Glutamatergic neuron (in vitro differentiated cells): ENCODE measurements around the gene BATF. TPM values are rescaled to one million over a fixed set of nuclear protein-coding genes. Genes with fewer than 3 reads are reported as not detected.

ENCODE experiments used
- DNase-seq: peaks from one replicate; pipeline ENCODE4 v3.0.0; 2022
- H3K27ac Mint-ChIP-seq: one replicate; pipeline ENCODE4 v1.8.0; 2020; ENCODE audit warnings: mild to moderate bottlenecking, mixed read lengths, inconsistent platforms; ENCODE audit not compliant: unreplicated experiment
- H3K27me3 Mint-ChIP-seq: one replicate; pipeline ENCODE4 v1.8.0; 2020; ENCODE audit warnings: mild to moderate bottlenecking, moderate library complexity, mixed read lengths, inconsistent platforms; ENCODE audit not compliant: unreplicated experiment
- H3K36me3 Mint-ChIP-seq: one replicate; pipeline ENCODE4 v1.8.0; 2020; ENCODE audit warnings: mild to moderate bottlenecking, mixed read lengths, inconsistent platforms; ENCODE audit not compliant: unreplicated experiment
- H3K4me1 Mint-ChIP-seq: one replicate; pipeline ENCODE4 v1.8.0; 2020; ENCODE audit warnings: mild to moderate bottlenecking, low read depth, mixed read lengths, inconsistent platforms; ENCODE audit not compliant: unreplicated experiment
- H3K4me3 Mint-ChIP-seq: one replicate; pipeline ENCODE4 v1.8.0; 2020; ENCODE audit warnings: mild to moderate bottlenecking, mixed read lengths, inconsistent platforms; ENCODE audit not compliant: unreplicated experiment
- H3K9me3 Mint-ChIP-seq: one replicate; pipeline ENCODE4 v1.8.0; 2020; ENCODE audit warnings: mild to moderate bottlenecking, moderate library complexity, mixed read lengths, inconsistent platforms; ENCODE audit not compliant: unreplicated experiment
- total RNA-seq: library from RNA; stranded (reverse); fragmentation: NEBNext Ultra II Directional; extraction: Animal tissue kit (Norgen Biotek cat#: 25700); gene quantifications from one replicate; pipeline ENCODE4 v1.2.1, GENCODE V29; 2021; ENCODE audit not compliant: unreplicated experiment
- TF ChIP-seq, protein P1 (sequence below): fragments of 200-600 bp; sonication (generic); IDR thresholded peaks from one replicate; pipeline ENCODE4 v1.5.0; 2021; ENCODE audit not compliant: partially characterized antibody, unreplicated experiment

BATF gene
- total RNA-seq, 1 donor from 2014 or later, result not detected

- H3K36me3 Mint-ChIP-seq, result no peaks in the 10 kb centered on the region
- peaks cover 3% of the 10 kb centered on the region for H3K9me3 Mint-ChIP-seq
- TF ChIP-seq, protein P1, sequence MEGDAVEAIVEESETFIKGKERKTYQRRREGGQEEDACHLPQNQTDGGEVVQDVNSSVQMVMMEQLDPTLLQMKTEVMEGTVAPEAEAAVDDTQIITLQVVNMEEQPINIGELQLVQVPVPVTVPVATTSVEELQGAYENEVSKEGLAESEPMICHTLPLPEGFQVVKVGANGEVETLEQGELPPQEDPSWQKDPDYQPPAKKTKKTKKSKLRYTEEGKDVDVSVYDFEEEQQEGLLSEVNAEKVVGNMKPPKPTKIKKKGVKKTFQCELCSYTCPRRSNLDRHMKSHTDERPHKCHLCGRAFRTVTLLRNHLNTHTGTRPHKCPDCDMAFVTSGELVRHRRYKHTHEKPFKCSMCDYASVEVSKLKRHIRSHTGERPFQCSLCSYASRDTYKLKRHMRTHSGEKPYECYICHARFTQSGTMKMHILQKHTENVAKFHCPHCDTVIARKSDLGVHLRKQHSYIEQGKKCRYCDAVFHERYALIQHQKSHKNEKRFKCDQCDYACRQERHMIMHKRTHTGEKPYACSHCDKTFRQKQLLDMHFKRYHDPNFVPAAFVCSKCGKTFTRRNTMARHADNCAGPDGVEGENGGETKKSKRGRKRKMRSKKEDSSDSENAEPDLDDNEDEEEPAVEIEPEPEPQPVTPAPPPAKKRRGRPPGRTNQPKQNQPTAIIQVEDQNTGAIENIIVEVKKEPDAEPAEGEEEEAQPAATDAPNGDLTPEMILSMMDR, result no peak
- no peaks in the 10 kb centered on the region for H3K4me1 Mint-ChIP-seq
- no peak overlapping the region for H3K4me3 Mint-ChIP-seq
- H3K27me3 Mint-ChIP-seq, result peaks cover 2% of the 10 kb centered on the region
- H3K27ac Mint-ChIP-seq, result no peak overlapping the region
- DNase-seq, result no peak
Measured at GRCh38 chr14:75495399-75495798, 26.9 kb upstream of the BATF start.

DNA sequence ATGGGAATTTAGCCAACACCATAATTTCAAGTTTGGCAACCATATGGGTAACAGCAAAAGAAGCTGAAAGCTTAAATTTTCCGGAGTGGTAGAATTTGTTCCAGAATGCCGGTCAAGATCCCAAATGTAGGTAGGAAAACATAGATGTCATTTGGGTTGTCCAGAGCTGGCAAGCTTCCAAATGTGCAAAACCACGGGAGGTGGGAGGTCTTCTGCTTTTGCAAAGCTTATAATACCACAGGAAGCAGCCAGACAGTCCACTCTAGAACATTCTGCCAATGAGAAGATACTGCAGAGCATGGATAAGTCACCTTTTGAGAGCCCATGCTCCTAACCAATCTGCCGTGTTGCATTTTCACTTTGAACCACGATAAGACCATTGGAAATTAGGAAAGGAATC is 26.4 kb upstream of the BATF start:
- peaks cover 3% of the 10 kb centered on the region for H3K9me3 Mint-ChIP-seq
- H3K4me1 Mint-ChIP-seq, result no peaks in the 10 kb centered on the region
- peaks cover 2% of the 10 kb centered on the region for H3K27me3 Mint-ChIP-seq
- H3K36me3 Mint-ChIP-seq, result no peaks in the 10 kb centered on the region
- no peak overlapping the region for H3K27ac Mint-ChIP-seq
- H3K4me3 Mint-ChIP-seq, result no peak overlapping the region
- TF ChIP-seq, protein P1, result no peak
- no peak for DNase-seq

DNA sequence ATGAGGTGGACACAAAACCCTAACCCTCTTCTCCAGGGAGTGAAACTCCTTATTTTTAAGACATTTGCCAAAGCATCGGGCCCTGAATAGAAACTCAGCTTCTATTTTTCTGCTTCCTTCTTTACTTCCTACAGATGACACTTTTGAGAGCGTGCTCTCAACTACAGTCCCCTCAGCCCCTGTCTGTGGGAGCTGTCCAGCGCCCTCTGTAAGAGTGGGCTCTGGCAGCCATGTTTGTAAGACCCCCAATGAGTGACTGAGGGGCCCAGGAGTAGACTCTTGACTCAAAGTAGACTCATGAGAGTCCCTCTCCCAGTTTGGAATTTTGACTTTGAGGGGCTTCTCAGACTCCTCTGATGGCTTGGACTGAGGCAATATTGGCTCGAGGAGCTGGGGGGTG is 25.5 kb upstream of the BATF start:
- H3K4me3 Mint-ChIP-seq, result no peak overlapping the region
- DNase-seq, result no peak
- H3K36me3 Mint-ChIP-seq, result no peaks in the 10 kb centered on the region
- peaks cover 2% of the 10 kb centered on the region for H3K27me3 Mint-ChIP-seq
- no peaks in the 10 kb centered on the region for H3K4me1 Mint-ChIP-seq
- H3K9me3 Mint-ChIP-seq, result peaks cover 3% of the 10 kb centered on the region
- H3K27ac Mint-ChIP-seq, result no peak overlapping the region
- TF ChIP-seq, protein P1, result no peak

DNA sequence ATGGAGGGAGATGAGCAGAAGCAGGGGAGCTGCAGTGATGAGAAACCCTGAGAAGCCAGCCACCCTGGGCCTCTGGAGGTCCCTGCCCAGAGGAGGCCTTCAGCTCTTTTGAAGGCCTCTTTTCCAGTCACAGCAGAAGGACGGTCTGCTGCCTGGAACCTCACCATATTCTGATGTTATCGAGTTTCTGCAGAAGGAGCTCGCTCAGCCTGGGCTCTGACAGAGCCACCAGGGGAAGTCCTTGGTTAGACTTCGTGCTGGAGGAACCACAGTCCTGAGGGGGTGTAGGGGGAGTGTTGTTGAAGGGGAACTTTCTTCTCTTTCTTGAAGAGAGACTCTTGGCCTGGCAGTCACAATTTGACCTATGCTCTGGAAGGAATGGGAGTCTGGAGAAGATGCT is 25.1 kb upstream of the BATF start:
- TF ChIP-seq, protein P1, result no peak
- no peaks in the 10 kb centered on the region for H3K4me1 Mint-ChIP-seq
- no peak for DNase-seq
- peaks cover 2% of the 10 kb centered on the region for H3K27me3 Mint-ChIP-seq
- H3K4me3 Mint-ChIP-seq, result no peak overlapping the region
- H3K9me3 Mint-ChIP-seq, result peaks cover 3% of the 10 kb centered on the region
- no peak overlapping the region for H3K27ac Mint-ChIP-seq
- H3K36me3 Mint-ChIP-seq, result no peaks in the 10 kb centered on the region

DNA sequence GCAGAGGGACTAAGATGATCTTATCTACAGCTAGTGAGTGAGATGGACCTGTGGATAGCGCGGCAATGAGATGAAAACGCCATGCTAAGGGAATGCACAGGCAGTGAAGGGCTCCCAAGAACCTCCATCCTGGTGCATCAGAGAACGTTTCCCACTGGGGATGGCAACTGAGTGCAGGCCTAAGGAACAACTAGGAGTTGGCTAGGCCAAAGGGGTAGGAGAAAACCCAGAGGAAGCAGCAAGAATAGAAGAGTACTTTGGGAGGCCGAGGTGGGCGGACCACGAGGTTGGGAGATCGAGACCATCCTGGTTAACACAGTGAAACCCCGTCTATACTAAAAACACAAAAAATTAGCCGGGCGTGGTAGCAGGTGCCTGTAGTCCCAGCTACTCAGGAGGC is 24.6 kb upstream of the BATF start:
- DNase-seq, result no peak
- TF ChIP-seq, protein P1, result no peak
- H3K4me1 Mint-ChIP-seq, result no peaks in the 10 kb centered on the region
- H3K9me3 Mint-ChIP-seq, result peaks cover 3% of the 10 kb centered on the region
- no peak overlapping the region for H3K4me3 Mint-ChIP-seq
- H3K27ac Mint-ChIP-seq, result no peak overlapping the region
- H3K36me3 Mint-ChIP-seq, result no peaks in the 10 kb centered on the region
- H3K27me3 Mint-ChIP-seq, result peaks cover 2% of the 10 kb centered on the region
